Keratinocyte (primary cell): ENCODE results near the gene MRPL27. TPM values are rescaled to one million over a fixed set of nuclear protein-coding genes. Genes with fewer than 3 reads are reported as not detected.

Experiments used
- DNase-seq: peaks from one replicate; pipeline ENCODE4 v3.0.0-alpha.2; 2011; ENCODE audit warnings: low read depth, missing footprints, low spot score
- FAIRE-seq: peaks from 2 replicates; lab custom pipeline; 2011; peaks lifted over from hg19 to GRCh38; lab: Jason Lieb, UNC
- H2AFZ ChIP-seq: 2 replicates; pipeline ENCODE4 v1.6.0; 2012; ENCODE audit warnings: low read length, control low read depth, inconsistent platforms; ENCODE audit not compliant: control insufficient read depth
- H3K27ac ChIP-seq: 2 replicates; pipeline ENCODE4 v1.5.1; 2011; ENCODE audit warnings: low read length; ENCODE audit not compliant: control insufficient read depth, insufficient read depth
- H3K27me3 ChIP-seq: 3 replicates; pipeline ENCODE4 v1.6.0; 2011; ENCODE audit warnings: low read length; ENCODE audit not compliant: control insufficient read depth, insufficient read depth; ENCODE audit errors: extremely low read depth
- H3K36me3 ChIP-seq, 2 experiments: 2 replicates in 1 of 2; 3 replicates in 1 of 2; pipeline ENCODE4 v1.5.1; 2011; ENCODE audit warnings: low read length in 2 of 2, mild to moderate bottlenecking in 1 of 2; ENCODE audit not compliant: control insufficient read depth in 2 of 2, insufficient read depth in 2 of 2; ENCODE audit errors: extremely low read depth in 1 of 2
- H3K4me1 ChIP-seq: 3 replicates; pipeline ENCODE4 v1.5.1; 2011; ENCODE audit warnings: low read length; ENCODE audit not compliant: control insufficient read depth, insufficient read depth; ENCODE audit errors: extremely low read depth
- H3K4me2 ChIP-seq: 3 replicates; pipeline ENCODE4 v1.6.0; 2011; ENCODE audit warnings: low read depth, low read length; ENCODE audit not compliant: control insufficient read depth, insufficient read depth; ENCODE audit errors: extremely low read depth
- H3K4me3 ChIP-seq, 3 experiments: fragments of 200-600 bp in 1 of 3; sonication (generic) in 1 of 3; 2 replicates in 2 of 3; 3 replicates in 1 of 3; pipeline ENCODE4 v1.5.1; 2011 to 2016; ENCODE audit warnings: low read length in 3 of 3, mild to moderate bottlenecking in 3 of 3, control low read depth in 2 of 3, inconsistent platforms in 1 of 3, low read depth in 1 of 3, mixed read lengths in 1 of 3, mixed run types in 1 of 3, moderate library complexity in 1 of 3; ENCODE audit not compliant: control insufficient read depth in 2 of 3, insufficient read depth in 2 of 3; ENCODE audit errors: extremely low read depth in 1 of 3
- H3K79me2 ChIP-seq: 2 replicates; pipeline ENCODE4 v1.6.0; 2012; ENCODE audit warnings: low read length; ENCODE audit not compliant: control insufficient read depth, insufficient read depth
- H3K9ac ChIP-seq: 3 replicates; pipeline ENCODE4 v1.6.0; 2011; ENCODE audit warnings: low read length; ENCODE audit not compliant: control insufficient read depth, insufficient read depth; ENCODE audit errors: extremely low read depth
- H3K9me1 ChIP-seq: 3 replicates; pipeline ENCODE4 v1.6.0; 2011; ENCODE audit warnings: low read length; ENCODE audit not compliant: control insufficient read depth, insufficient read depth; ENCODE audit errors: extremely low read depth
- H3K9me3 ChIP-seq: 2 replicates; pipeline ENCODE4 v1.5.1; 2012; ENCODE audit warnings: low read depth, low read length; ENCODE audit not compliant: control insufficient read depth
- H4K20me1 ChIP-seq: 3 replicates; pipeline ENCODE4 v1.6.0; 2011; ENCODE audit warnings: low read length; ENCODE audit not compliant: control insufficient read depth, insufficient read depth; ENCODE audit errors: extremely low read depth
- CTCF ChIP-seq, 3 experiments: IDR thresholded peaks in 1 of 3; conservative IDR thresholded peaks in 1 of 3; optimal IDR thresholded peaks in 1 of 3; 2 replicates in 2 of 3; 3 replicates in 1 of 3; pipeline versions ENCODE3 to v1.5.1; 2011; ENCODE audit warnings: low read length in 3 of 3, mild to moderate bottlenecking in 3 of 3, moderate library complexity in 2 of 3, control low read depth in 1 of 3, inconsistent platforms in 1 of 3; ENCODE audit not compliant: insufficient read depth in 2 of 3; ENCODE audit errors: extremely low read depth in 1 of 3
- EZH2 ChIP-seq: IDR thresholded peaks from one replicate; pipeline ENCODE4 v1.6.1; 2012; ENCODE audit warnings: inconsistent platforms, mild to moderate bottlenecking, low read length, moderate library complexity
- dilution Hi-C: fragments of 300-500 bp; cut with MboI; formaldehyde crosslinking; loops from one replicate; pipeline ENCODE4 v1.7.0; 2020; ENCODE audit warnings: low sequenced_read_pairs; ENCODE audit not compliant: extremely low pct_ligation_motif_present
- polyA plus RNA-seq, 5 experiments: library from polyadenylated mRNA; depleted of rRNA in 3 of 5; stranded (reverse) in 3 of 5; stranded (forward) in 1 of 5; unstranded in 1 of 5; fragments of >200 nt; gene quantifications; 1 replicate in 1 of 5; 2 replicates in 3 of 5; 3 replicates in 1 of 5; pipeline versions ENCODE4 v1.2.1 to v1.2.3, GENCODE V29; 2011 to 2012; ENCODE audit warnings: missing spikeins in 2 of 5, low read depth in 1 of 5, low replicate concordance in 1 of 5

Gene MRPL27
- polyA plus RNA-seq, 1 donor (not counting 4 experiments of a cell fraction or from before 2014, with no cell fraction given), result 123 TPM

- H3K4me2 ChIP-seq, result no peak overlapping the region
- H3K79me2 ChIP-seq, result peaks cover 2% of the 10 kb centered on the region
- DNase-seq (no peak), FAIRE-seq (no peak)
- H3K4me3 ChIP-seq, result no peak overlapping the region
- no peak overlapping the region for H3K9ac ChIP-seq
- H3K27ac ChIP-seq, result no peak overlapping the region
- H3K4me1 ChIP-seq, result peaks cover 5% of the 10 kb centered on the region
- no peak for TF ChIP-seq EZH2
- no peak for TF ChIP-seq CTCF (optimal IDR thresholded peaks at IDR 0.05 in 1 of 3, IDR thresholded peaks at IDR 0.05 in 1 of 3, conservative IDR thresholded peaks at IDR 0.05 in 1 of 3; ENCODE audit: extremely low read depth in 1 of 3, insufficient read depth in 2 of 3, low read length in 3 of 3)
- no peaks in the 10 kb centered on the region for H3K9me1 ChIP-seq
- no peak overlapping the region for H2AFZ ChIP-seq
- dilution Hi-C loops, result no loop called here
- no peaks in the 10 kb centered on the region for H3K27me3 ChIP-seq
- H3K36me3 ChIP-seq, result peaks cover 34 to 38% of the 10 kb centered on the region in 2 experiments
- H4K20me1 ChIP-seq, result no peaks in the 10 kb centered on the region
- no peaks in the 10 kb centered on the region for H3K9me3 ChIP-seq
Observed at GRCh38 chr17:50363217-50364060, 9.5 kb downstream of the MRPL27 start.

GRCh38 chr17:50362661-50363060 lies 10.3 kb downstream of the MRPL27 start:
- no peaks in the 10 kb centered on the region for H3K9me1 ChIP-seq
- TF ChIP-seq CTCF (optimal IDR thresholded peaks at IDR 0.05 in 1 of 3, IDR thresholded peaks at IDR 0.05 in 1 of 3, conservative IDR thresholded peaks at IDR 0.05 in 1 of 3; ENCODE audit: extremely low read depth in 1 of 3, insufficient read depth in 2 of 3, low read length in 3 of 3), result no peak
- no peak for TF ChIP-seq EZH2
- H3K4me1 ChIP-seq, result peaks cover 5% of the 10 kb centered on the region
- no peak overlapping the region for H3K4me3 ChIP-seq
- no peak for DNase-seq
- H3K9me3 ChIP-seq, result no peaks in the 10 kb centered on the region
- no peaks in the 10 kb centered on the region for H3K79me2 ChIP-seq
- no peak overlapping the region for H3K4me2 ChIP-seq
- FAIRE-seq, result no peak
- H3K27me3 ChIP-seq, result no peaks in the 10 kb centered on the region
- dilution Hi-C loops, result no loop called here
- no peak overlapping the region for H3K9ac ChIP-seq
- H2AFZ ChIP-seq, result no peak overlapping the region
- H3K27ac ChIP-seq, result no peak overlapping the region
- H3K36me3 ChIP-seq, result peaks cover 30 to 37% of the 10 kb centered on the region in 2 experiments
- no peaks in the 10 kb centered on the region for H4K20me1 ChIP-seq
